Caco-2 (cell line): Measurements from ENCODE around the gene PXK. TPM values are rescaled to one million over a fixed set of nuclear protein-coding genes. Genes with fewer than 3 reads are reported as not detected.

Experiments
- BruUV-seq: library from RNA; stranded (reverse); fragments of 400-500 nt; replicated peaks from 2 replicates; lab custom pipeline; 2021; lab: Mats Ljungman, UMichigan
- CTCF ChIA-PET: fragments of 300-600 bp; sonication (Branson Sonifier 250); formaldehyde crosslinking; loops from one replicate; lab custom pipeline; 2022; ENCODE audit warnings: antibody characterized with exemption; lab: Charles Lee
- POLR2A ChIA-PET: fragments of 300-600 bp; sonication (Branson Sonifier 250); formaldehyde crosslinking; loops from one replicate; lab custom pipeline; 2022; ENCODE audit warnings: antibody characterized with exemption; lab: Charles Lee
- DNase-seq, 2 experiments: peaks; one replicate each; pipeline versions ENCODE4 v3.0.0 to v3.0.0-alpha.2; 2020 to 2022
- H3K27me3 ChIP-seq: replicated peaks from 2 replicates; pipeline ENCODE4 v1.6.0; 2011; ENCODE audit warnings: low read length; ENCODE audit not compliant: control insufficient read depth, insufficient read depth
- H3K36me3 ChIP-seq: 2 replicates; pipeline ENCODE4 v1.5.1; 2011; ENCODE audit warnings: low read length; ENCODE audit not compliant: control insufficient read depth, insufficient read depth
- H3K4me1 ChIP-seq: fragments of 250-450 bp; sonication (Bioruptor Pico); 2 replicates; pipeline ENCODE4 v1.5.1; 2020; ENCODE audit warnings: mild to moderate bottlenecking
- H3K4me3 ChIP-seq: 2 replicates; pipeline ENCODE4 v1.5.1; 2011; ENCODE audit warnings: low read depth, mild to moderate bottlenecking, control low read depth, low read length
- H3K9me3 ChIP-seq: fragments of 250-450 bp; sonication (Bioruptor Pico); 2 replicates; pipeline ENCODE4 v1.5.1; 2020; ENCODE audit warnings: mild to moderate bottlenecking, moderate library complexity
- H3K27ac Mint-ChIP-seq: one replicate; pipeline ENCODE4 v1.8.0; 2022; ENCODE audit warnings: mixed read lengths; ENCODE audit not compliant: unreplicated experiment
- H3K27me3 Mint-ChIP-seq: one replicate; pipeline ENCODE4 v1.8.0; 2022; ENCODE audit warnings: mixed read lengths; ENCODE audit not compliant: insufficient read depth, unreplicated experiment
- H3K36me3 Mint-ChIP-seq: one replicate; pipeline ENCODE4 v1.8.0; 2022; ENCODE audit warnings: mild to moderate bottlenecking, mixed read lengths; ENCODE audit not compliant: insufficient read depth, unreplicated experiment
- H3K4me1 Mint-ChIP-seq: one replicate; pipeline ENCODE4 v1.8.0; 2022; ENCODE audit warnings: low read depth, mixed read lengths; ENCODE audit not compliant: unreplicated experiment
- H3K4me3 Mint-ChIP-seq: one replicate; pipeline ENCODE4 v1.8.0; 2022; ENCODE audit warnings: mild to moderate bottlenecking, moderate library complexity, mixed read lengths; ENCODE audit not compliant: unreplicated experiment
- H3K9me3 Mint-ChIP-seq: one replicate; pipeline ENCODE4 v1.8.0; 2022; ENCODE audit warnings: mixed read lengths; ENCODE audit not compliant: unreplicated experiment
- intact Hi-C: fragments of 100-400 bp; cut with micrococcal nuclease; formaldehyde crosslinking; loops from one replicate; pipeline ENCODE4 v1.10.0; 2022; ENCODE audit not compliant: unreplicated experiment
- total RNA-seq: library from RNA; stranded (reverse); gene quantifications from 2 replicates; pipeline ENCODE4 v1.2.3, GENCODE V29; 2022
- TF ChIP-seq, protein P1 (sequence below), 2 experiments: fragments of 200-600 bp in 1 of 2; IDR thresholded peaks; 1 replicate in 1 of 2; 2 replicates in 1 of 2; pipeline versions ENCODE4 v1.5.1 to v1.8.0; 2011 to 2022; ENCODE audit warnings: antibody characterized with exemption in 1 of 2, control low read depth in 1 of 2, inconsistent platforms in 1 of 2, low read depth in 1 of 2, low read length in 1 of 2, mild to moderate bottlenecking in 1 of 2, moderate library complexity in 1 of 2; ENCODE audit not compliant: insufficient read depth in 1 of 2, severe bottlenecking in 1 of 2, unreplicated experiment in 1 of 2

The PXK gene
- total RNA-seq, 1 experiment from 2014 or later = 9.1 TPM

DNA sequence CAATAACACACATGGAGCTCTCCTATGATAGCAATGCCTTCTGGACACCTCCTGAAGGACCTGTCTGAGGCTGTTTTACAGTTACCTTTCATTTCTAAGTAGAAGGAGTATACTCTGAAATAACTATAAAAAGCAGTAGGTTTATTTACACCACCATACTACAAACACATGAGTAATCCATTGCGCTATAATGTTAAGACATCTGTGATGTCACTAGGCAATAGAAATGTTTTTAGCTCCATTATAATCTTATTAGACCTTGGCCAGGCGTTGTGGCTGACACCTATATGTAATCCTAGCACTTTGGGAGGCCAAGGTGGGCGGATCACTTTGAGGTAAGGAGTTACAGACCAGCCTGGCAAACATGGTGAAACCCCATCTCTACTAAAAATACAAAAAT, 24.7 kb downstream of the PXK start:
- Mint-ChIP-seq H3K4me3 (no peak overlapping the region), H3K27ac (no peak overlapping the region), H3K4me1 (no peaks in the 10 kb centered on the region), H3K9me3 (no peaks in the 10 kb centered on the region), H3K27me3 (no peaks in the 10 kb centered on the region), H3K36me3 (no peaks in the 10 kb centered on the region)
- intact Hi-C loops = no loop called here
- POLR2A ChIA-PET = no interaction called here
- BruUV-seq = no TSS peak
- Histone ChIP-seq H3K4me1 (no peaks in the 10 kb centered on the region), H3K36me3 (no peaks in the 10 kb centered on the region), H3K4me3 (no peak overlapping the region), H3K27me3 (no peaks in the 10 kb centered on the region), H3K9me3 (no peaks in the 10 kb centered on the region)
- no peak for DNase-seq
- CTCF ChIA-PET = no interaction called here
- TF ChIP-seq, protein P1, sequence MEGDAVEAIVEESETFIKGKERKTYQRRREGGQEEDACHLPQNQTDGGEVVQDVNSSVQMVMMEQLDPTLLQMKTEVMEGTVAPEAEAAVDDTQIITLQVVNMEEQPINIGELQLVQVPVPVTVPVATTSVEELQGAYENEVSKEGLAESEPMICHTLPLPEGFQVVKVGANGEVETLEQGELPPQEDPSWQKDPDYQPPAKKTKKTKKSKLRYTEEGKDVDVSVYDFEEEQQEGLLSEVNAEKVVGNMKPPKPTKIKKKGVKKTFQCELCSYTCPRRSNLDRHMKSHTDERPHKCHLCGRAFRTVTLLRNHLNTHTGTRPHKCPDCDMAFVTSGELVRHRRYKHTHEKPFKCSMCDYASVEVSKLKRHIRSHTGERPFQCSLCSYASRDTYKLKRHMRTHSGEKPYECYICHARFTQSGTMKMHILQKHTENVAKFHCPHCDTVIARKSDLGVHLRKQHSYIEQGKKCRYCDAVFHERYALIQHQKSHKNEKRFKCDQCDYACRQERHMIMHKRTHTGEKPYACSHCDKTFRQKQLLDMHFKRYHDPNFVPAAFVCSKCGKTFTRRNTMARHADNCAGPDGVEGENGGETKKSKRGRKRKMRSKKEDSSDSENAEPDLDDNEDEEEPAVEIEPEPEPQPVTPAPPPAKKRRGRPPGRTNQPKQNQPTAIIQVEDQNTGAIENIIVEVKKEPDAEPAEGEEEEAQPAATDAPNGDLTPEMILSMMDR (IDR thresholded peaks at IDR 0.05; ENCODE audit: insufficient read depth in 1 of 2, low read depth in 1 of 2, low read length in 1 of 2, severe bottlenecking in 1 of 2, unreplicated experiment in 1 of 2) = no peak

DNA sequence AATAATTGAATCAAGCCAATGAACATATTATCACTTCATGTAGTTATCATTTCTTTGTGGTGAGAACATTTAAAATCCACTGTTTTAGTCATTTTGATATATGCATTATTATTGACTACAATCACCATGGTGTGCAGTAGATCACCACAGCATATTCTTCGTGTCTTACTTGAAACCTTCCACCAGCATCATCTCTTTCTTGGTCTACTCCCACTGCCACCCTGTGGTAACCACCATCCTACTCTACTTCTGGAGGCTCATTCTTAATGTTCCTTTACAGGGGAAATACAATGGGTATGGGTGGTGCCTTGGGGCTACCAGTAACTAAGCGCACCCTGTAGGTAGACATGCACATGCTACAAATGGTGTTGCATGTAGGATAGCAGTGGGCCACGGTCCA, 25.4 kb downstream of the PXK start:
- DNase-seq = no peak
- Mint-ChIP-seq H3K27me3 (no peaks in the 10 kb centered on the region), H3K27ac (no peak overlapping the region), H3K4me3 (no peak overlapping the region), H3K4me1 (no peaks in the 10 kb centered on the region), H3K9me3 (no peaks in the 10 kb centered on the region), H3K36me3 (no peaks in the 10 kb centered on the region)
- CTCF ChIA-PET = no interaction called here
- intact Hi-C loops = no loop called here
- Histone ChIP-seq H3K27me3 (no peaks in the 10 kb centered on the region), H3K4me3 (no peak overlapping the region), H3K36me3 (no peaks in the 10 kb centered on the region), H3K9me3 (no peaks in the 10 kb centered on the region), H3K4me1 (no peaks in the 10 kb centered on the region)
- no TSS peak for BruUV-seq
- TF ChIP-seq, protein P1 (IDR thresholded peaks at IDR 0.05; ENCODE audit: insufficient read depth in 1 of 2, low read depth in 1 of 2, low read length in 1 of 2, severe bottlenecking in 1 of 2, unreplicated experiment in 1 of 2) = no peak
- POLR2A ChIA-PET = no interaction called here

DNA sequence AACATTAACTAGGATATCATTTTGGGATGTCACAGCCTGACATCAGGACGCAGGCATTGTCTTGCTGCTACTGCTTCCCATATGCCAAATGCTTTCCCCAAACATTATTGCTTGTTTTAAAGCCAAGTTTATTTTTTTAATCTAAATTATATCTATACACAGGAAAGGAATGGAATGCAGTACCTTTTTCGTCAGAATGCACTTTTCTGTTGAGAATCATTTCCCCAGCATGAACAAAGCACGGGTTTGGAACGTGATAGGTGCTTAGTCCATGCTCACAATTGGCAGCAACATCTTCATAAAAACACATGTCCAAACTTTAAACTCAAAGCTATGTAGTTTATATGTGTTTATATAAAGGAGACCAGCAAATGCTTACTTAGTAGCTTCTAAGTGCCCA, 26.1 kb downstream of the PXK start:
- CTCF ChIA-PET = no interaction called here
- POLR2A ChIA-PET = no interaction called here
- H3K9me3 ChIP-seq = no peaks in the 10 kb centered on the region
- H3K27me3 Mint-ChIP-seq = no peaks in the 10 kb centered on the region
- H3K36me3 Mint-ChIP-seq = no peaks in the 10 kb centered on the region
- BruUV-seq = no TSS peak
- H3K4me3 Mint-ChIP-seq = no peak overlapping the region
- H3K27ac Mint-ChIP-seq = no peak overlapping the region
- H3K36me3 ChIP-seq = no peaks in the 10 kb centered on the region
- intact Hi-C loops = no loop called here
- no peaks in the 10 kb centered on the region for H3K9me3 Mint-ChIP-seq
- no peak overlapping the region for H3K4me3 ChIP-seq
- H3K4me1 Mint-ChIP-seq = no peaks in the 10 kb centered on the region
- no peaks in the 10 kb centered on the region for H3K27me3 ChIP-seq
- TF ChIP-seq, protein P1 (IDR thresholded peaks at IDR 0.05; ENCODE audit: insufficient read depth in 1 of 2, low read depth in 1 of 2, low read length in 1 of 2, severe bottlenecking in 1 of 2, unreplicated experiment in 1 of 2) = no peak
- no peak for DNase-seq
- H3K4me1 ChIP-seq = no peaks in the 10 kb centered on the region
